ENCODE data around the gene CD302.
"Not testable (repeated sequence)": the region's sequence is repeated elsewhere in the genome, so short reads cannot be mapped to it uniquely, and the experiment has no call there.

CD302 gene

DNA sequence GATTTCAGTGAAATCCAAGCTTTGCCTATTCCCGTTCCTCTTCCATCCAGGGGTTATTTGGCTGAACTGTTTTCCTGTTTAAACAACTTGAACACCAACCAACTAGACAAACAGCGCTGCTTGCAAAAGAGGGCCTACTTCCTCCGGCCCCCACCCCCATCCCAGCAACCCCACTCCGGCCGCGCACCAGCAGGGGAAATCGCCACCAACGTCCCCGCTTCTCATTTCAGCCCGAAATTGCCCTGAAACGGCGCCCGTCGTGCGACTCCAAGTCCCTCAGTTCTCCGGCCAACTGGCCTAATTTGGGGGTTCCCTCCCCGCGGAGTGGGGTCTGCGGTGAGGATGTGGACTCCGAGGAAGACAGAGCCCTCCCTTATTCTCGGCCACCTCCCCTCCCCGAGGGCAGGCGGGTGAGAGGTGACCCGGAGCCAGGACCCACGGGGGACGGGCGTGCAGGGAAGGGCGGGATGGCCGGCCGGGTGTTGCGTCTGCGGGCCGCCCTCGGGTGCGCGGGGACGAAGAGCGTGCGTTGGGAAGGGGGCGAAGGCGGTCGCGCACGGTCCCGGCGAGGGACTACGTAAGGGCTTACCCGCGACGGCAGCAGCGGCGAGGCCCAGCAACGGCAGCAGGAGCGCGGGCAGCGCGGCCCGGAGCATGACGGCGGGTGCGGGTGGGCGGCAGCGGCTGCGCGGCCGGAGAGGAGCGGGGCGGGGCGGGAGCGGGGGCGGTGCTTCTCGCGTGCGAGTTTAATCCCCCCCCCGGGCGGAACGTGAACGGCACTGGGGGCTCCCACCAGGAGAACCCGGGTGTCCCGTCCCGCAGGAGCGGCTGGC lies at the start of gene CD302:
CD302 (minus strand) TSS at position 666 of the 833 bp plus-strand sequence; CDS start at position 656, 10 bp downstream.
- peak; percentile 3 for DNase-seq (ENCODE audit: low read depth)

- no peak for DNase-seq (ENCODE audit: low read depth)
These were observed 48.6 kb upstream of the CD302 start for GRCh38 chr2:159846564-159846963.

DNA sequence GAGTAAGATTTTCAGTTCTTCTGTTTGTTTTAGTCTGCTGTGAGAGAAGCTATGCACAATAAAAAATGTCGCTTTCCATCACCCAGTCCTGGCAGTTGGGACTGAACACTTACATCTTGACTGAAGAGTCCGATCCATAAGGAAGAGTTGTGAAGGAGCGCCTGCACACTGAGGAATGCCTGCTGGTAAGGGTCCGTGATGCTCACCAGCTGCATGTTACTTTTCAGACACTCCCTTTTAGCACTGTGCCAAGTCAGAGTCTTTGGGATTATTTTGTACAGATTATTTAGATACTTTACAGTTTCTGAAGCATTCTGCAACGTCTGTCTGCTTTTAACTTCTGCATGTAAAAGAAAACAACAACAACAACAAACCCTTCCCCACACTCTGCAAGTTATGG lies 42.6 kb upstream of the CD302 start:
- DNase-seq (ENCODE audit: low read depth), result no peak

- no peak for DNase-seq (ENCODE audit: low read depth)
These were observed 34.9 kb upstream of the CD302 start for GRCh38 chr2:159832858-159833257.

DNA sequence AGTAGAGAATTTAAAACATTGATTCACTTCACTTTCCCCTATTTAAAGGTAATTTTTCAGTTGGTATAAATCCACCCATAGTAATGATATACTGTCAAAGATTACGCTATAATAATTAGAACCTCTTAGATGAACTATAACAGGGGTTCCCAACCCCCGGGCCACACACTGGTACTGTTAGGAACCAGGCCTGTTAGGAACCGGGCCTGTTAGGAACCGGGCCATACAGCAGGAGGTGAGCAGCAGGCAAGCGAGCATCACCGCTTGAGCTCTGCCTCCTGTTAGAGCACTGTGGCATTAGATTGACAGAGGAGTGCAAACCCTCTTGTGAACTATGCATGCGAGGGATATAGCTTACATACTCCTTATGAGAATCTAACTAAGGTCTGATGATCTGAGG lies 34.0 kb upstream of the CD302 start:
- DNase-seq (ENCODE audit: low read depth), result no peak

- DNase-seq (ENCODE audit: low read depth), result no peak
These were observed 31.4 kb upstream of the CD302 start for GRCh38 chr2:159829376-159829775.

GRCh38 chr2:159828738-159829137 lies 30.7 kb upstream of the CD302 start:
- no peak for DNase-seq (ENCODE audit: low read depth)

GRCh38 chr2:159822478-159822833 lies 24.4 kb upstream of the CD302 start:
- DNase-seq (ENCODE audit: low read depth), result not testable (repeated sequence)

DNA sequence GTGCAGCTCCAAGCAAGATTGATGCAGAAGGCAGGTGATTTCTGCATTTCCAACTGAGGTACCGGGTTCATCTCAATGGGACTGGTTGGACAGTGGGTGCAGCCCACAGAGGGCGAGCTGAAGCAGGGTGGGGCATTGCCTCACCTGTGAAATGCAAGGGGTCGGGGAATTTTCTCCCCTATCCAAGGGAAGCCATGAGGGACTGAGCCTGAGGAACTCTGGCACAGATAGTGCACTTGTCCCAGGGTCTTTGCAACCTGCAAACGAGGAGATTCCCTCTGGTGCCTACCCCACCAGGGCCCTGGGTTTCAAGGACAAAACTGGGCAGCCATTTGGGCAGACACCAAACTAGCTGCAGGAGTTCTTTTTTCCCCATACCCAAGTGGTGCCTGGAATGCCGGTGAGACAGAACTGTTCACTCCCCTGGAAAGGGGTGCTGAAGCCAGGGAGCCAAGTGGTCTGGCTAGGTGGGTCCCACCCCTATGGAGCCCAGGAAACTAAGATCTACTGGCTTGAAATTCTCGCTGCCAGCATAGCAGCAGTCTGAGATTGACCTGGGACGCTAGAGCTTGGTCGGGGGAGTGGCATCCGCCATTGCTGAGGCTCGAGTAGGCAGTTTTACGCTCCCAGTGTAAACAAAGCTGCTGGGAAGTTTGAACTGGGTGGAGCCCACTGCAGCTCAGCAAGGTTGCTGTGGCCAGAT lies 23.9 kb upstream of the CD302 start:
- not testable (repeated sequence) for DNase-seq (ENCODE audit: low read depth)

DNA sequence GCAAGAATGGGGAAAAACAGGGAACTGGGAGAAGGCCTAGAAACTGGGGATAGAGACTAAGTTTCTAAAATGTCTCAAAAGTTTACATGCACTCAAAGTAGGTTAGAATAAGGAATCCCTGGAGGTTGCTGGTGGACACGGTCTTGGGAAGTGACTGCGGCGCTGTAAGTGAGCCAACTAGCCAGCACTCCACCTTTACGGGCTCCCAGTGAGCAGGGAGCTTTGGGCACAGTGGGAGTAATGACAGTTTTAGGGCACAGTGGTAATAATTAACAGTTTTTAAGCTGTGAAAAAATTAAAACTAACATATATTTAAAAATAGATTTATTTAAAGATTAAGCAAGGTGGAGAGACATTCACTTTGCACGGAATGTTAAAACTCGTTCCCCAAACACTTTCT lies 20.9 kb upstream of the CD302 start:
- DNase-seq (ENCODE audit: low read depth), result no peak

- DNase-seq (ENCODE audit: low read depth), result no peak
These were observed 19.3 kb upstream of the CD302 start for GRCh38 chr2:159817283-159817682.

- DNase-seq (ENCODE audit: low read depth), result no peak
These were observed 13.2 kb upstream of the CD302 start for GRCh38 chr2:159811232-159811631.

DNA sequence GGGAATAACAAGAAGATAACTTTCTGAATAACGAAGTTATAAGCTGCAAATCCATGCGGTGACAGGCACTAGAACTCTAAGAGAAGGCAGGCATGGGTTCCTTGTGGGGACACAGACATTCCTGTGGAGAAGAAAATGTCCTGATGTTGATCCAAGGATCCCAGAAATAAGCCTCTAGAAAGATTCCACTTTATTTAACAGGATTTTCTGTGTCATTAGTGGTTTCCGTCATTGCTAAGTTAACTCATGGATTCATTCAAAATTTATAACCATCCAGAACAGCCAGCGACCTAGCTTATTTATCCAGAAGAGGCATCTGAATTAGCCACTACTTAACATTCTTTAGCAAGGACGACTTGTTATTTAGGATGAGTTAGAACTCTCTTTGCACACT lies 10.0 kb upstream of the CD302 start:
- no peak for DNase-seq (ENCODE audit: low read depth)

DNA sequence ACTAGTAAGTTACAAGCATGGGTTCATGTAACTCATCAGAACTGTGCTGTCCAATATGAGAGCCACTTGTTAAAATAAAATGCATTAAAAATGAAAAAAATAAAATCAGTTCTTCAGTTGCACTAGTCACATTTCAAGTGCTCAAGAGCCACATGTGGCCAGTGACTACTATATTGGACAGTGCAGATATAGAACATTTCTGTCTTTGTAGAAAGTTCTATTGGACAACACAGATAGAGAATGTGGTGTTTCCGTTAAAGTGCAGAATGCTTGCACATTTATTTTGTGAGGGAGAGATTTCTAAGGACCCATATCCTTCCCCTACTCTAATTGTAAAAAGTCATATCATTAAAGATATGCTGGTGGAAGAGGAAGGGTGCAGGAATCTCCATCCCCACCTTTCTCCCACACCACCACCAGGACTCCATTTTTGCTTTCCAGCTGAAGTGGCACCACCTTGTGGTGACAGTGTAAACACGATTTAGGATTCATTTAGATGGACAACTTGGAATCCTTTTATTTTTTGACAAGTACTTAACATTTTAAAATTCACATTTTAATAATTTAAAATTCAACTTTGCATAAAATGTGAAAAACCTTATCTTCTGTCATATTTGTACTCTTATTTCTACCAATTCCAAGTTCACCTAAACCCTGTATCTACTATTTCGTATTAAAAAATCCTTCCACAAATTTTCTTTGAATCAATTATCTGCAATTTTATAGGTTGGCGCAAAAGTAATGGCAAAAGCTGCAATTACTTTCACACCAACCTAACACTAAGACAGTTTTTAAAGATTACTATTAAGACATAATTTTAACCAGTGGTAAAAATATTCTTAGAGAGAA lies 9.4 kb upstream of the CD302 start:
- DNase-seq (ENCODE audit: low read depth), result no peak

GRCh38 chr2:159804941-159805340 lies 6.9 kb upstream of the CD302 start:
- no peak for DNase-seq (ENCODE audit: low read depth)

DNA sequence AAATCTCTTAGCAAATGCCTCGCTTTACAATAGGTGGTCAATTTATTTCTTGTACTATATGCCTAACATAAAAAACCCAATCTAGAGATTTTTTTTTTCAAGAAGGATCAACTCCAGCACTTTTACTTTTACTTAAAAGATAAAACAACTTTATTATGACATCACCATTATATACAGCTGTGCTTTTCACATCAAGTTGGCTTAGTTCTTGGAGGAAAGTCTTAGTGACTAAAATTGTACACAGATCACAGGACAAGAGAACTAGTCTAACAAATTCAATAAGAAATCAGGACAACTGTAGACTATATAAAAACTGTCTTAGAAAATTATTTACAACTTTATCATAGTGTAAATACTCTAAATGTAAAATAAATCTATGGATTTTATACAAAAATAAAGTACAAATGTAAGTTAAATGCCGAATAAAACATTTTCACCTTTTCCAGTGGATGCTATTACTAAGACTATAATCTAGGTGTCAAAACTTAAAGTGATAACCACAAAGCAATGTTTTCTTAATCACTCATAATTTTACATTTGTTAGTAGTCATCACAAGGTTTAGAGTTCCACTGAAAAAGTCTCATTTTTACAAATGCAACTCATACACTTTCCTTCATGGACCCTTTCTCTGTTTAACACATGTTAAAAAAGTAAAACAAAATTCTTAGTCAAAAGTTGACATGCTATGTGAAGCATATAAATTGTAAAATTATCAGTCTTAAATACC lies 5.4 kb upstream of the CD302 start:
- no peak for DNase-seq (ENCODE audit: low read depth)

DNA sequence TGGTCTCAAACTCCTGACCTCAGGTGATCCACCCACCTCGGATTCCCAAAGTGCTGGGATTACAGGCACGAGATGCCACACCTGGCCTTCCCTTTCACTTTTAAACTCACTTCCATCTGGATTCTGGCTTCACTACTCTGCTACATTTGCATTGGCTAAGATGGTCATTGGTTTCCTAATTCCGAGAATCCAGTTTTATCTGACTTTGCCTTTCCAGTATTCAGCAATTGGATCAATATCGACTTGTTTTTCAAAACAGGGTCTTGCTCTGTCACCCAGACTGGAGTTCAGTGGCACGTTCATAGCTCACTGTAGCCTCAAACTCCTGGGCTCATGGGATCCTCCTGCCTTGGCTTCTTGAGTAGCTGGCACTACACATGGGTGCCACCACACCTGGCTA lies 4.7 kb upstream of the CD302 start:
- no peak for DNase-seq (ENCODE audit: low read depth)

DNA sequence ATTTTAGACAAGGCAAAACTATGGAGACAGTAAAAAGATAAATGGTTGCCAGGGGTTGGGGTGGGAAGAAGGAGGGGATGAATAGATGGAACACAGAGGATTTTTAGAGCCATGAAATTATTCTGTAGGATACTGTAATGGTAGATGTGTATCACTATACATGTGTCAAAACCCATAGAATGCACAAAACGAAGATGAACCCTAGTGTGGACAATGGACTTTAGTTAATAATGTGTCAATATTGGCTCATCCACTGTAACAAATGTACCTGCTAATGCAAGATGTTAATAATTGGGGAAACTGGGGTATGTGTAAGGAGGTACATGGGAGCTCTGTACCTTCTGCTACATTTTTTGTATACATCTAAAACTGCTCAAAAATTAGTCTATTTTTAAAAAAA lies 1.8 kb upstream of the CD302 start:
- DNase-seq (ENCODE audit: low read depth), result no peak

- no peak for DNase-seq (ENCODE audit: low read depth)
These were observed 343 bp upstream of the CD302 start for GRCh38 chr2:159798376-159798725.

DNA sequence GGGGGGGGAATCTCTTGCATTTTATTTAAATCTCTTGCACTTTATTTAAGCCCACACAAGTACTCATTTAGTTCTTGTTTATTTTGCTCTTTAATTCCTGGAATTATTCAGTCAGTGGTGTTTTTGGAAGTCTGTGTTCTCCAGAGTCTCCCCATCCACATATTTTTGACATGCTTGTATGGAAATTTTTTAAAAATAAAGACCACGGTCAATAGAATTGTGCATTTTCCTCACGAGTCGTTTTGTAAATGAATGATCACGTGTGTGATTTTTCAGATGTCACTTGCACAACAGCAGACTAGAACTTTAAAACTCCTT lies 824 bp downstream of the CD302 start:
- no peak for DNase-seq (ENCODE audit: low read depth)

DNA sequence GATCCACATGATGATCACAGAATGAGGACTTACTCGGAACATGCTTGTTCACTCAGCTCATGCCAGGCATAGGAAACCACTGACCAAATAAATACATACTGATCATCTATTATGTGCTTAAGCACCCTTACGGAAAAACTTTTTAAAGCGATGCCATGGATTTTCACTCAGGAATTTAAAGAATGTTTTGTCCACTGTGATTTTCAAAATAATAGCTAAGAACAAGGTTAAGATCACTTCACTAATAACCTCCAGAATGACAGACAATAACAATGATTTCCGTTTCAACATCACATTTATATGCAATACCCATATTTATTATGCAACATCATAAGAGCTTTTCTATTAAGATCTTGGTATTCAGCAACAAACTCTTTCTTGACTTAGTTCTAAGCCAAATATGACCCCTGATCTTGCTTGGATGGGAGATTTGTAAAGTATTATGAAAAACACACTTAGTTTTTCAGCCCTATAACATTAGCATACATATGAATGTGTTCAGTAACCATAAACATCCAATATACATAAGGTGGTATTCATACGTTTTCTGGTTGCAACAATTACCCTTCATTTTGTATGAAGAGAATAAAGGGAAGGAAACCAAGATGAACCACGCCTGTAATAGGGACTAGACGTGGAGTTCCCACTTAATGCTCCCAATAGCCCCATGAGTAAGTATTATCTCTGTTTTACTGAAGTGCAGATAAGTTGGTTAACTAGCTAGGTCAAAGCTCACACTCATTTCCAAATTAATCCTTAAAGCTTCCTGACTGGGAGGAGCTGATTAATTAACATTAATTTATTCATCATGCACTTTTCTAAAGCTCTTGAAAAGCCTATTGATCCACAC lies 1.9 kb downstream of the CD302 start:
- DNase-seq (ENCODE audit: low read depth), result no peak
